Measurements from ENCODE around the gene CPEB2.

The CPEB2 gene

DNA sequence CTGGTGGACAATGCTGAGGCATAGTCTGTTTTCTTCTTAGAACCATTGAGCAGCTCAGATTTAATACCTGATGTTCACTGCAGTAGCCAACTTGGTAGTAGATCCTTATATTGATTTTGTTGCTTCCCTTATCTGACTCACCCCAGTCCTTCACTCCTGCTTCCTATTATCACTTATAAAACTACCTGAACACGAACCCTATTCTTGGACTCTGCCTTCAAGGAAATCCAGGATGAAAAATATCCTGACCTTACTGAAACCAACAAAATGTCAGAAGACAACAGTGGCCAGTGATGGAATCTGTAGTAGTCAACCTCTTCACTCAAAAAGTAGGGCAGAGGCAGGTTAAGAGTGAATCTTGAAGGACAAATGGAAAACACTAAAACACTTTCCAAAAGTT, 98.1 kb downstream of the CPEB2 start (continued):
- TF ChIP-seq, protein P1, sequence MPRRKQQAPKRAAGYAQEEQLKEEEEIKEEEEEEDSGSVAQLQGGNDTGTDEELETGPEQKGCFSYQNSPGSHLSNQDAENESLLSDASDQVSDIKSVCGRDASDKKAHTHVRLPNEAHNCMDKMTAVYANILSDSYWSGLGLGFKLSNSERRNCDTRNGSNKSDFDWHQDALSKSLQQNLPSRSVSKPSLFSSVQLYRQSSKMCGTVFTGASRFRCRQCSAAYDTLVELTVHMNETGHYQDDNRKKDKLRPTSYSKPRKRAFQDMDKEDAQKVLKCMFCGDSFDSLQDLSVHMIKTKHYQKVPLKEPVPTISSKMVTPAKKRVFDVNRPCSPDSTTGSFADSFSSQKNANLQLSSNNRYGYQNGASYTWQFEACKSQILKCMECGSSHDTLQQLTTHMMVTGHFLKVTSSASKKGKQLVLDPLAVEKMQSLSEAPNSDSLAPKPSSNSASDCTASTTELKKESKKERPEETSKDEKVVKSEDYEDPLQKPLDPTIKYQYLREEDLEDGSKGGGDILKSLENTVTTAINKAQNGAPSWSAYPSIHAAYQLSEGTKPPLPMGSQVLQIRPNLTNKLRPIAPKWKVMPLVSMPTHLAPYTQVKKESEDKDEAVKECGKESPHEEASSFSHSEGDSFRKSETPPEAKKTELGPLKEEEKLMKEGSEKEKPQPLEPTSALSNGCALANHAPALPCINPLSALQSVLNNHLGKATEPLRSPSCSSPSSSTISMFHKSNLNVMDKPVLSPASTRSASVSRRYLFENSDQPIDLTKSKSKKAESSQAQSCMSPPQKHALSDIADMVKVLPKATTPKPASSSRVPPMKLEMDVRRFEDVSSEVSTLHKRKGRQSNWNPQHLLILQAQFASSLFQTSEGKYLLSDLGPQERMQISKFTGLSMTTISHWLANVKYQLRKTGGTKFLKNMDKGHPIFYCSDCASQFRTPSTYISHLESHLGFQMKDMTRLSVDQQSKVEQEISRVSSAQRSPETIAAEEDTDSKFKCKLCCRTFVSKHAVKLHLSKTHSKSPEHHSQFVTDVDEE (CRISPR knock-in tag; IDR thresholded peaks at IDR 0.05): no peak
- TF ChIP-seq ISL1 (CRISPR knock-in tag; IDR thresholded peaks at IDR 0.05) (no peak), ARNTL (CRISPR knock-in tag; IDR thresholded peaks at IDR 0.05; ENCODE audit: borderline replicate concordance, low read depth) (no peak), ZNF565 (CRISPR knock-in tag; conservative IDR thresholded peaks at IDR 0.05; ENCODE audit: low read depth) (no peak)

- TF ChIP-seq ZNF565 (CRISPR knock-in tag; conservative IDR thresholded peaks at IDR 0.05; ENCODE audit: low read depth) (no peak), ZNF70 (CRISPR knock-in tag; IDR thresholded peaks at IDR 0.05) (no peak), ZFP3 (CRISPR knock-in tag; IDR thresholded peaks at IDR 0.05) (no peak), TCF4 (CRISPR knock-in tag; IDR thresholded peaks at IDR 0.05; ENCODE audit: borderline replicate concordance) (no peak), ISL1 (CRISPR knock-in tag; IDR thresholded peaks at IDR 0.05) (no peak), CSDC2 (CRISPR knock-in tag; IDR thresholded peaks at IDR 0.05) (no peak)
- TF ChIP-seq, protein P2, sequence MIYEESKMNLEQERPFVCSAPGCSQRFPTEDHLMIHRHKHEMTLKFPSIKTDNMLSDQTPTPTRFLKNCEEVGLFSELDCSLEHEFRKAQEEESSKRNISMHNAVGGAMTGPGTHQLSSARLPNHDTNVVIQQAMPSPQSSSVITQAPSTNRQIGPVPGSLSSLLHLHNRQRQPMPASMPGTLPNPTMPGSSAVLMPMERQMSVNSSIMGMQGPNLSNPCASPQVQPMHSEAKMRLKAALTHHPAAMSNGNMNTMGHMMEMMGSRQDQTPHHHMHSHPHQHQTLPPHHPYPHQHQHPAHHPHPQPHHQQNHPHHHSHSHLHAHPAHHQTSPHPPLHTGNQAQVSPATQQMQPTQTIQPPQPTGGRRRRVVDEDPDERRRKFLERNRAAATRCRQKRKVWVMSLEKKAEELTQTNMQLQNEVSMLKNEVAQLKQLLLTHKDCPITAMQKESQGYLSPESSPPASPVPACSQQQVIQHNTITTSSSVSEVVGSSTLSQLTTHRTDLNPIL (CRISPR knock-in tag; IDR thresholded peaks at IDR 0.05; ENCODE audit: low read depth): no peak
- ATAC-seq: no peak
These were observed 98.9 kb downstream of the CPEB2 start for GRCh38 chr4:15100994-15101695.

DNA sequence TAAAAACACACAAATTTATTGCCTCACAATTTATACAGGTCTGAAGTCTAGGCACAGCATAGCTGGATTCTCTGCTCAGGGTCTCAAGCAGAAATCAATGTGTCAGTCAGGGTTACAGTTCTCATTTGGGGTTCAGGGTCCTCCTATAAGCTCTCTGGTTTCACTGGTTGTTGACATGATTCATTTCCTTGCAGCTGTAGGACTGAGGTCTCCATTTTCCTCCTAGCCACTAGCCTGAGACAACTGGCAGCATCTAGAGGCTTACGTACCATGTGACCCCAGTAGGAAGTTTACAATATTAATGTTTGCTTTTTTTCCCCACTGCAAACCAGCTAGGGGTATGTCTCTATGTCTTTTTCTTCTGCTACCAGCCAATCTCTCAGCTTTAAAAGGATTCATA, 102.5 kb downstream of the CPEB2 start:
- ATAC-seq: no peak

More for the DNA sequence above, 102.5 kb downstream of the CPEB2 start:
- TF ChIP-seq SNAI2 (CRISPR knock-in tag; IDR thresholded peaks at IDR 0.05) (no peak), OSR1 (CRISPR knock-in tag; IDR thresholded peaks at IDR 0.05) (no peak), TCF4 (CRISPR knock-in tag; IDR thresholded peaks at IDR 0.05; ENCODE audit: borderline replicate concordance) (no peak), PATZ1 (CRISPR knock-in tag; IDR thresholded peaks at IDR 0.05; ENCODE audit: borderline replicate concordance) (no peak), ZFP3 (CRISPR knock-in tag; IDR thresholded peaks at IDR 0.05) (no peak), GLIS3 (CRISPR knock-in tag; IDR thresholded peaks at IDR 0.05) (no peak), ZC3H10 (CRISPR knock-in tag; IDR thresholded peaks at IDR 0.05) (no peak), ZFP30 (CRISPR knock-in tag; IDR thresholded peaks at IDR 0.05) (no peak), PPARA (CRISPR knock-in tag; IDR thresholded peaks at IDR 0.05; ENCODE audit: borderline replicate concordance) (no peak), CSDC2 (CRISPR knock-in tag; IDR thresholded peaks at IDR 0.05) (no peak), TOX (CRISPR knock-in tag; IDR thresholded peaks at IDR 0.05; ENCODE audit: borderline replicate concordance) (no peak), RARB (CRISPR knock-in tag; IDR thresholded peaks at IDR 0.05) (no peak), ZNF8 (CRISPR knock-in tag; IDR thresholded peaks at IDR 0.05) (no peak), ARNTL (CRISPR knock-in tag; IDR thresholded peaks at IDR 0.05; ENCODE audit: borderline replicate concordance, low read depth) (no peak)
- TF ChIP-seq, protein P2 (CRISPR knock-in tag; IDR thresholded peaks at IDR 0.05; ENCODE audit: low read depth): no peak
- TF ChIP-seq, protein P1 (CRISPR knock-in tag; IDR thresholded peaks at IDR 0.05): no peak
- TF ChIP-seq, protein P3, sequence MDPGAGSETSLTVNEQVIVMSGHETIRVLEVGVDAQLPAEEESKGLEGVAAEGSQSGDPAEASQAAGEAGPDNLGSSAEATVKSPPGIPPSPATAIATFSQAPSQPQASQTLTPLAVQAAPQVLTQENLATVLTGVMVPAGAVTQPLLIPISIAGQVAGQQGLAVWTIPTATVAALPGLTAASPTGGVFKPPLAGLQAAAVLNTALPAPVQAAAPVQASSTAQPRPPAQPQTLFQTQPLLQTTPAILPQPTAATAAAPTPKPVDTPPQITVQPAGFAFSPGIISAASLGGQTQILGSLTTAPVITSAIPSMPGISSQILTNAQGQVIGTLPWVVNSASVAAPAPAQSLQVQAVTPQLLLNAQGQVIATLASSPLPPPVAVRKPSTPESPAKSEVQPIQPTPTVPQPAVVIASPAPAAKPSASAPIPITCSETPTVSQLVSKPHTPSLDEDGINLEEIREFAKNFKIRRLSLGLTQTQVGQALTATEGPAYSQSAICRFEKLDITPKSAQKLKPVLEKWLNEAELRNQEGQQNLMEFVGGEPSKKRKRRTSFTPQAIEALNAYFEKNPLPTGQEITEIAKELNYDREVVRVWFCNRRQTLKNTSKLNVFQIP (CRISPR knock-in tag; IDR thresholded peaks at IDR 0.05; ENCODE audit: borderline replicate concordance, low read depth): no peak

Data from SK-N-SH treated with all-trans-retinoic acid at 6 μM for 48 hours (cell line).